ENCODE data around the gene PRPF18. TPM values are rescaled to one million over a fixed set of nuclear protein-coding genes. Genes with fewer than 3 reads are reported as not detected.

Gene PRPF18
- total and polyA plus RNA-seq, 2 of the 4 experiments (the other 2 are of a cell fraction) = 10.0 to 16.9 TPM

DNA sequence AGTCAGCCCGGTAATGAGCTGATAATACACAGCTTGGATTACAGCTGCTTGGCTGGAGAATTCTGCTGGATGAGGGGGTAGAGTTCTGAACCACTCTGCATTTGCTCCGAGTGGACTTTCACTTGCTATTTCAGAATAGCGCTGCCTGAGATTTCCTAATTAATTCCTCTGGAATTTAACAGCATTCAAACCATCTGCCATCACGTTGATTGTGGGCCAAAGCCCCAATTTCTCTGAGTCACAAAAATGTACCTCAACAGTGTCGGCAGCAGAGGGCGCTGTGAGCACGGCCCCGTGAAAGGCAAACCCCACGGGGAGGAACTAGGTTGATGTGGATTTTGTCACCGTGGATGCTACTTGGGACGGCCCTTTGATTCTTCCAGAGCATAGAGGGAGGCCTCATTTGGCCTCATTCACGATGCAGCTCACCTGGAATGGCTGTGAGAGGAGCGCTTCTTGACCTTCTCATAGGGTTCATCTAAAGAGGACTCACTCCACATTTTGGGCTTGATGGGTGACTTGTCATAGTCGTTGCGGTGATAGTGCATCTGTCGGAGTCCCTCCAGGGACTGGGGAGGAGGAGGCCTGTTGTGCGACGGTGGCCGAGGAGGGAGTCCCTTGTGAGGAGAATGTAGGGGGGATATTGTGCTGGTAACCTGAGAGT lies 73.3 kb downstream of the PRPF18 start:
- dilution Hi-C loops (cut with HindIII; ENCODE audit: low sequenced_read_pairs, unreplicated experiment) (no loop called here), intact Hi-C loops (cut with micrococcal nuclease) (loop anchor here (1.0 to 10.0 kb wide), 5 partner anchors 47 to 435 kb away; no protein-coding TSS in a partner anchor), in situ Hi-C loops (cut with MboI; ENCODE audit: low sequenced_read_pairs) (loop anchor here (25.0 kb wide), 1 partner anchor 427 kb away; no protein-coding TSS in a partner anchor)
- Histone ChIP-seq H3K36me3 (ENCODE audit: control insufficient read depth, insufficient read depth, low read length) (peaks cover 38% of the 10 kb centered on the region), H4K91ac (ENCODE audit: insufficient read depth, low read depth, low read length) (peak overlapping the region; percentile 65), H2BK20ac (ENCODE audit: low read depth, low read length) (peak overlapping the region; percentile 24; the same call in 1 of the 2 replicates), H4K20me1 (ENCODE audit: insufficient read depth, low read length) (peaks cover 3% of the 10 kb centered on the region; the same call in 1 of the 2 replicates), H3K14ac (replicated peaks; ENCODE audit: low read depth, low read length) (peak overlapping the region; percentile 25; the same call in 1 of the 2 replicates), H3K79me1 (ENCODE audit: low read depth in 1 of 2, low read length in 2 of 2) (peaks cover 0 to 35% of the 10 kb centered on the region in 2 experiments; a peak in 2 of 4 replicates), H2AK9ac (replicated peaks; ENCODE audit: low read depth, low read length, poor library complexity) (peak overlapping the region; percentile 70), H3K4me1 (ENCODE audit: control insufficient read depth, insufficient read depth, low read length) (peaks cover 14% of the 10 kb centered on the region), H2BK120ac (ENCODE audit: low read depth, low read length) (peak overlapping the region; percentile 28), H3K9me3 (ENCODE audit: control insufficient read depth, insufficient read depth, low read length) (no peaks in the 10 kb centered on the region), H3K27ac (ENCODE audit: insufficient read depth, low read length) (peak overlapping the region; percentile 18; the same call in 1 of the 2 replicates), H3K18ac (ENCODE audit: low read depth, low read length) (no peak overlapping the region; the same call in 1 of the 2 replicates), H3K4me2 (ENCODE audit: low read depth, low read length) (no peak overlapping the region; the same call in 1 of the 2 replicates), H3K9ac (ENCODE audit: low read depth, low read length) (no peak overlapping the region; the same call in 1 of the 2 replicates), H3K56ac (ENCODE audit: extremely low read depth, insufficient read depth, low read length) (peak overlapping the region; percentile 12; the same call in 1 of the 2 replicates), H3K9me1 (ENCODE audit: insufficient read depth, low read length) (no peaks in the 10 kb centered on the region), H3K4ac (ENCODE audit: low read depth, low read length) (peak overlapping the region; percentile 18), H3K23ac (ENCODE audit: low read depth, low read length) (peak overlapping the region; percentile 29; the same call in 1 of the 2 replicates), H2AK5ac (ENCODE audit: low read depth, low read length) (peak overlapping the region; percentile 56), H2BK15ac (ENCODE audit: low read depth, low read length) (no peak overlapping the region), H2AFZ (replicated peaks; ENCODE audit: low read length, poor library complexity) (peak overlapping the region; percentile 72), H4K5ac (ENCODE audit: low read depth, low read length) (no peak overlapping the region), H3K27me3 (ENCODE audit: control insufficient read depth, insufficient read depth, low read length) (no peaks in the 10 kb centered on the region), H4K8ac (ENCODE audit: low read depth in 2 of 2, low read length in 2 of 2) (peak overlapping the region in 1 of 2 experiments; percentile 68; a peak in 1 of 4 replicates), H3K4me3 (ENCODE audit: insufficient read depth, low read depth, low read length) (no peak overlapping the region), H2BK5ac (ENCODE audit: low read depth, low read length, poor library complexity, severe bottlenecking) (peak overlapping the region; percentile 23)
- POLR2A ChIA-PET (ENCODE audit: unreplicated experiment) = no interaction called here
- BruUV-seq (replicated peaks) = no TSS peak
- DNase-seq = peak; percentile 50
- CTCF ChIA-PET = interaction anchor here (0.5 to 1.6 kb wide), 7 partner anchors 39 to 828 kb away, joined by 3 to 5 read pairs (median 3); no protein-coding TSS in a partner anchor
- ATAC-seq (ENCODE audit: low read depth) = peak; percentile 81
- peak; percentile 89 for TF ChIP-seq SMC3 (IDR thresholded peaks at IDR 0.05; ENCODE audit: low read depth, low read length)
- TF ChIP-seq, protein P1, sequence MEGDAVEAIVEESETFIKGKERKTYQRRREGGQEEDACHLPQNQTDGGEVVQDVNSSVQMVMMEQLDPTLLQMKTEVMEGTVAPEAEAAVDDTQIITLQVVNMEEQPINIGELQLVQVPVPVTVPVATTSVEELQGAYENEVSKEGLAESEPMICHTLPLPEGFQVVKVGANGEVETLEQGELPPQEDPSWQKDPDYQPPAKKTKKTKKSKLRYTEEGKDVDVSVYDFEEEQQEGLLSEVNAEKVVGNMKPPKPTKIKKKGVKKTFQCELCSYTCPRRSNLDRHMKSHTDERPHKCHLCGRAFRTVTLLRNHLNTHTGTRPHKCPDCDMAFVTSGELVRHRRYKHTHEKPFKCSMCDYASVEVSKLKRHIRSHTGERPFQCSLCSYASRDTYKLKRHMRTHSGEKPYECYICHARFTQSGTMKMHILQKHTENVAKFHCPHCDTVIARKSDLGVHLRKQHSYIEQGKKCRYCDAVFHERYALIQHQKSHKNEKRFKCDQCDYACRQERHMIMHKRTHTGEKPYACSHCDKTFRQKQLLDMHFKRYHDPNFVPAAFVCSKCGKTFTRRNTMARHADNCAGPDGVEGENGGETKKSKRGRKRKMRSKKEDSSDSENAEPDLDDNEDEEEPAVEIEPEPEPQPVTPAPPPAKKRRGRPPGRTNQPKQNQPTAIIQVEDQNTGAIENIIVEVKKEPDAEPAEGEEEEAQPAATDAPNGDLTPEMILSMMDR (conservative IDR thresholded peaks at IDR 0.05; ENCODE audit: low read depth, low read length) = peak; percentile 82
- no peak for TF ChIP-seq MAFK (IDR thresholded peaks at IDR 0.05; ENCODE audit: low read depth, low read length)
- TF ChIP-seq RAD21 (IDR thresholded peaks at IDR 0.05; ENCODE audit: low read length) = peak; percentile 92
- 33% methylated on average over 3 of the region's 19 CpGs; no CpG with 5 or more reads in 1 of the 2 experiments for WGBS, 2 experiments (ENCODE audit: extremely low coverage in 2 of 2, insufficient read length in 1 of 2)

All from IMR-90 (cell line).